A549 treated with AZD9567 at 1 μM for 4 hours (cell line): ENCODE data around the gene EXOC2. TPM values are rescaled to one million over a fixed set of nuclear protein-coding genes. Genes with fewer than 3 reads are reported as not detected.

ENCODE experiments used
- total RNA-seq: library from RNA; stranded (reverse); fragments of 200-300 nt; extraction: Qiagen RNA extraction; gene quantifications from 5 replicates; pipeline ENCODE4 v1.2.3, GENCODE V29; 2022; ENCODE audit not compliant: insufficient read depth

EXOC2 gene, protein sequence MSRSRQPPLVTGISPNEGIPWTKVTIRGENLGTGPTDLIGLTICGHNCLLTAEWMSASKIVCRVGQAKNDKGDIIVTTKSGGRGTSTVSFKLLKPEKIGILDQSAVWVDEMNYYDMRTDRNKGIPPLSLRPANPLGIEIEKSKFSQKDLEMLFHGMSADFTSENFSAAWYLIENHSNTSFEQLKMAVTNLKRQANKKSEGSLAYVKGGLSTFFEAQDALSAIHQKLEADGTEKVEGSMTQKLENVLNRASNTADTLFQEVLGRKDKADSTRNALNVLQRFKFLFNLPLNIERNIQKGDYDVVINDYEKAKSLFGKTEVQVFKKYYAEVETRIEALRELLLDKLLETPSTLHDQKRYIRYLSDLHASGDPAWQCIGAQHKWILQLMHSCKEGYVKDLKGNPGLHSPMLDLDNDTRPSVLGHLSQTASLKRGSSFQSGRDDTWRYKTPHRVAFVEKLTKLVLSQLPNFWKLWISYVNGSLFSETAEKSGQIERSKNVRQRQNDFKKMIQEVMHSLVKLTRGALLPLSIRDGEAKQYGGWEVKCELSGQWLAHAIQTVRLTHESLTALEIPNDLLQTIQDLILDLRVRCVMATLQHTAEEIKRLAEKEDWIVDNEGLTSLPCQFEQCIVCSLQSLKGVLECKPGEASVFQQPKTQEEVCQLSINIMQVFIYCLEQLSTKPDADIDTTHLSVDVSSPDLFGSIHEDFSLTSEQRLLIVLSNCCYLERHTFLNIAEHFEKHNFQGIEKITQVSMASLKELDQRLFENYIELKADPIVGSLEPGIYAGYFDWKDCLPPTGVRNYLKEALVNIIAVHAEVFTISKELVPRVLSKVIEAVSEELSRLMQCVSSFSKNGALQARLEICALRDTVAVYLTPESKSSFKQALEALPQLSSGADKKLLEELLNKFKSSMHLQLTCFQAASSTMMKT
- 9.7 to 11.8 TPM (median 10.9 TPM) in 5 replicates for total RNA-seq

GRCh38 chr6:692858-693722 lies at the start of gene EXOC2:
Gene EXOC2 (minus strand): TSS chr6:693139. CDS start chr6:637818, 55,321 bp downstream.

GRCh38 chr6:656460-657252 lies 36.3 kb downstream of the EXOC2 start, which contains the start of gene HUS1B:
Gene HUS1B (minus strand): TSS chr6:657100. CDS start chr6:656944, 156 bp downstream.

Other genes with a start within 250 kb of the EXOC2 start
- gene HUS1B, start 36.0 kb downstream of the EXOC2 start, total RNA-seq = 0.12 to 0.37 TPM (median 0.25 TPM) in 4 of 5 replicates, not detected in the other